Stomach smooth muscle (tissue), 2 donors: ENCODE data around the gene YTHDC2.

Experiments
- H3K27ac ChIP-seq: one replicate; pipeline ENCODE4 v1.7.0; 2013; ENCODE audit warnings: mild to moderate bottlenecking, low read length, inconsistent platforms
- H3K27me3 ChIP-seq, 2 donors: one replicate each; pipeline ENCODE4 v1.7.0; 2013; ENCODE audit warnings: low read length in 2 of 2; ENCODE audit not compliant: insufficient read depth in 2 of 2, control insufficient read depth in 1 of 2
- H3K36me3 ChIP-seq, 2 donors: one replicate each; pipeline ENCODE4 v1.7.0; 2013; ENCODE audit warnings: low read length in 2 of 2; ENCODE audit not compliant: control insufficient read depth in 2 of 2, insufficient read depth in 2 of 2
- H3K4me1 ChIP-seq: one replicate; pipeline ENCODE4 v1.7.0; 2013; ENCODE audit warnings: low read length; ENCODE audit not compliant: control insufficient read depth, insufficient read depth
- H3K4me3 ChIP-seq, 2 donors: one replicate each; pipeline ENCODE4 v1.7.0; 2013; ENCODE audit warnings: low read length in 2 of 2
- H3K9ac ChIP-seq, 2 donors: one replicate each; pipeline ENCODE4 v1.7.0; 2013; ENCODE audit warnings: low read length in 2 of 2, mild to moderate bottlenecking in 1 of 2
- H3K9me3 ChIP-seq, 2 donors: one replicate each; pipeline ENCODE4 v1.7.0; 2013; ENCODE audit warnings: low read length in 2 of 2; ENCODE audit not compliant: control insufficient read depth in 2 of 2
- donor health status: healthy.
- donor health status: Pancreatic carcinoma.

YTHDC2 gene

DNA sequence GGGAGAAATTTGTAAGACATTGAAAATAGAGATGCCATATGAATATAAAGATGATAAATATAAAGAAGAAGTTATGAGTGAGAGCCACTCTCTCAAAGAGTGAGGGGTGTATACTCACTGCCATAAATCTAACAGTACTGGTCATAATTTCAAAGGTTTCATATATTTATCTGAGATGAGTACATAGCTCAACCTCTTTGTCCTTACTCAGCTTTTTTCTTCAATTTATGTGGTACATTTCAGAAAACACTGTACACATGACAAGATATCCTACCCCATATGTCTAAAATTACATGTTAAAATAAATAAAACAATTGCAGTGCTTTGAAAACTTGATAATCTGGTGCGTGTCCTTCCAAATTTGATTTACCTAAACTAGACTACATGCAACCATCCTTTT is 20.0 kb upstream of the YTHDC2 start:
- Histone ChIP-seq H3K4me1 (peaks cover 4% of the 10 kb centered on the region), H3K9me3 (peaks cover 0 to 4% of the 10 kb centered on the region in 2 donors), H3K27me3 (peaks cover 0 to 3% of the 10 kb centered on the region in 2 donors), H3K4me3 (no peak overlapping the region), H3K9ac (no peak overlapping the region), H3K36me3 (no peaks in the 10 kb centered on the region), H3K27ac (no peak overlapping the region)

DNA sequence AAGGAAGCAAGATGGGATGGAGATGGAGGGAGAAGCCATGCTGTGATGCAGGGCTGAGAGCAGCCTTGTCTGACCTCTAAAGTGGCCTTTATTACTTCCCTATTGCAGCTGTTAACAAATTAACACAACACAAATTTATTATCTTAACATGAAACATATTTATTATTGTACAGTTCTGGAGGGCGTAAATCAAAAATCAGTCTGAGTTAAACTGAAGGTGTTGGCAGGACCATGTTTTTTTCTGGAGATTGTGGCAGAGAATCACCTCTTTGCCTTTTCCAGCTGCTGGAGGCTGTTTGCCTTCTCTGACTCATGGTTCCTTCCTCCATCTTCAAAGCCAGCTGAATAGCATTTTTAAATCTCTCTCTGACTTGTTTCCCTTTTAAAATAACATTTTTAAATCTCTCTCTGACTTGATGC is 18.1 kb upstream of the YTHDC2 start:
- no peaks in the 10 kb centered on the region for H3K4me1 ChIP-seq
- no peak overlapping the region for H3K4me3 ChIP-seq
- no peak overlapping the region for H3K27ac ChIP-seq
- no peaks in the 10 kb centered on the region for H3K27me3 ChIP-seq
- no peak overlapping the region for H3K9ac ChIP-seq
- H3K9me3 ChIP-seq, result peaks cover 0 to 4% of the 10 kb centered on the region in 2 donors
- H3K36me3 ChIP-seq, result no peaks in the 10 kb centered on the region

- Histone ChIP-seq H3K9me3 (no peaks in the 10 kb centered on the region), H3K36me3 (no peaks in the 10 kb centered on the region), H3K9ac (no peak overlapping the region), H3K27me3 (peaks cover 0 to 3% of the 10 kb centered on the region in 2 donors), H3K4me3 (no peak overlapping the region), H3K4me1 (no peaks in the 10 kb centered on the region), H3K27ac (no peak overlapping the region)
Observed at GRCh38 chr5:113502073-113502472, 11.4 kb upstream of the YTHDC2 start.

DNA sequence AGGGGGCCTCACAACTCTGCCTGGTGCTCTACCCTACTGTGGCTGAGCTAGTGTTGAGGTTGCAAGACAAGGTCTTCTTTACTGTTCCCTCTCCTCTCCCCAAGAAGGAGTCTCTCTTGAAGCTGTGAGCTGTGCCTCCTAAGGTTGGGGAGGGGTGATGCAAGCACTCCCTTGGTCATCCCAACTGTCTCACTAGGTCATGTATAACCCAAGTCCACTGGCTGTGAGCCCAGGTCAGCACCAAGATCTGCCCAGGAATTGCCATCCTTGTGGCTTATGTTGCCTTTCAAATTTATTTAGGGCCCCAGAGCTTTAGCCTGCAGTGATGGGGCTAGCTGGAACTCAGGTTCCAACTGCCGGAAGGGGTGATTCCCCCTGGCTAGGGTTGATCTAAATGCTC is 10.3 kb upstream of the YTHDC2 start:
- Histone ChIP-seq H3K4me3 (no peak overlapping the region), H3K27me3 (peaks cover 0 to 3% of the 10 kb centered on the region in 2 donors)

GRCh38 chr5:113505181-113505580 is 8.3 kb upstream of the YTHDC2 start:
- H3K9ac ChIP-seq, result no peak overlapping the region
- peaks cover 0 to 8% of the 10 kb centered on the region in 2 donors for H3K27me3 ChIP-seq
- no peak overlapping the region for H3K4me3 ChIP-seq
- H3K4me1 ChIP-seq, result no peaks in the 10 kb centered on the region
- H3K9me3 ChIP-seq, result no peaks in the 10 kb centered on the region
- no peaks in the 10 kb centered on the region for H3K36me3 ChIP-seq
- H3K27ac ChIP-seq, result no peak overlapping the region

More for the DNA sequence above, 10.3 kb upstream of the YTHDC2 start:
- H3K4me1 ChIP-seq, result no peaks in the 10 kb centered on the region
- no peaks in the 10 kb centered on the region for H3K9me3 ChIP-seq
- no peak overlapping the region for H3K27ac ChIP-seq
- no peaks in the 10 kb centered on the region for H3K36me3 ChIP-seq
- H3K9ac ChIP-seq, result no peak overlapping the region

GRCh38 chr5:113507601-113508000 is 5.9 kb upstream of the YTHDC2 start:
- no peak overlapping the region for H3K4me3 ChIP-seq
- no peak overlapping the region for H3K27ac ChIP-seq
- H3K36me3 ChIP-seq, result no peaks in the 10 kb centered on the region
- H3K9me3 ChIP-seq, result no peaks in the 10 kb centered on the region
- peaks cover 0 to 8% of the 10 kb centered on the region in 2 donors for H3K27me3 ChIP-seq
- H3K9ac ChIP-seq, result no peak overlapping the region
- H3K4me1 ChIP-seq, result no peaks in the 10 kb centered on the region

GRCh38 chr5:113508756-113509155 is 4.7 kb upstream of the YTHDC2 start:
- Histone ChIP-seq H3K36me3 (no peaks in the 10 kb centered on the region), H3K27ac (no peak overlapping the region), H3K27me3 (peaks cover 0 to 5% of the 10 kb centered on the region in 2 donors), H3K4me3 (no peak overlapping the region), H3K9me3 (no peaks in the 10 kb centered on the region), H3K9ac (no peak overlapping the region), H3K4me1 (no peaks in the 10 kb centered on the region)

DNA sequence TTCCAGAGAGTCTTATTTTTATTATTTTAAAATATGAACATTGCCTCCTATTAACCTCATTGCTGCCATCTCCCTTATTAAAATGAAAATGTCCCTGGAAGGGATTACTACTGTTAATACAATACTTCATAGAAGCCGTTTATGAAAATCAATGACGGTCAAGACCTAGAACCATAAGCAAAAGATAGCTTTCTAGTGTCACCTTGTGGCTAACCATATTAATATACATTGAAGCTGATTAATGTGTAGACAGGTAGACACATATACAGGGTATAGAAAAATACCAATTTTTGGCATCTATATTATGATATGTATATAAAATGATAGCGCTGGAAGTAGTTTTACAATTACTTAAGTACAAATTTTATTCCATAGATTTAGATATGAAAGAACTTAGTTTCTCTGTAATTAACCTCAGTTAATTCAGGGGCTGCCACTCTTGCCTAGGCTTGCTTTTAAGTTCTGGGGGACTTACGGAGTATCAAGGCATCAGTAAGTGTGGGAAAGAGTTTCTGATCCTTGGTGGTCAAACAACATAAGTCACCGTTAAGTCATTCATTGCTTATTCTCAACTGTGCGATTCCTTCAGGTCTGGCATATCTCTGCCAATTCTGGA is 2.5 kb upstream of the YTHDC2 start:
- Histone ChIP-seq H3K9me3 (no peaks in the 10 kb centered on the region), H3K4me1 (no peaks in the 10 kb centered on the region), H3K4me3 (no peak overlapping the region), H3K36me3 (no peaks in the 10 kb centered on the region), H3K27me3 (peaks cover 0 to 5% of the 10 kb centered on the region in 2 donors), H3K27ac (no peak overlapping the region), H3K9ac (no peak overlapping the region)

DNA sequence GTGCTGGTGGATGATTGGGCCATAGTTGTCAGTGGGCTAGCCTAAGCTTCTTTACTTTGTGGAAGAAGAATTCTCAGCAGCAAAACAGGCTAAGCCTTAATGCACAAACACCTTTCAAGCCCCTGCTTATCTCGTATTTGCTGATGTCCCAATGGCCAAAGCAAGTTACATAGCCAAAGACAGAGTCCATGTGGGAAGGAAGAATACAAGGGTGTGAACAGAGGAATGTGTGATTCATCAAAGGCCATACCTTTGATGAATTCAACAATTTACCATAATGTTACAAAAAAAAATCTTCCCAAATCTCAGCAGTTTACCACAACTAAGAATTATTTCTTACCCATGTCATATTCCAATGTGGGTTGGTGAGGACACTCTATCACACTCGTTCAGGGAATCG is 1.2 kb upstream of the YTHDC2 start:
- H3K36me3 ChIP-seq, result peaks cover 0 to 4% of the 10 kb centered on the region in 2 donors
- peaks cover 0 to 5% of the 10 kb centered on the region in 2 donors for H3K27me3 ChIP-seq
- no peaks in the 10 kb centered on the region for H3K4me1 ChIP-seq
- no peak overlapping the region for H3K4me3 ChIP-seq
- no peak overlapping the region for H3K9ac ChIP-seq
- H3K27ac ChIP-seq, result no peak overlapping the region
- no peaks in the 10 kb centered on the region for H3K9me3 ChIP-seq

DNA sequence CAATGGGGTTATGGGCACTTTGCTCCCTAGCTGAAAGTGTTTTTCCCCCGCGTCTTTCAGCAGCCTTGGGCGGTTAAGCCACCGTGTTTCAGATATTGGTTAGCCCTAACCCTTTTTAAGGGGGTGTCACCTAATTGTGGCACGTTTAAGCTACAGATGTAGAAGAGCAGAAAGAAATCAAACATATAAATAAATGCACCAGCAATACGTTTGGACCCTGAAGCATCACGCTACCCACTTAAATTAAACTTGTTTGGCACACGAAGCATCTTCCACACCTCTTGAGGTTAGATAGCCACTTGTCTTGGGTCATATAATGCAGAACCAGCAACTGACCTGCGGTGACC is 768 bp downstream of the YTHDC2 start:
- Histone ChIP-seq H3K9me3 (no peaks in the 10 kb centered on the region), H3K4me1 (no peaks in the 10 kb centered on the region), H3K4me3 (peak overlapping the region; percentile 65 to 86)

GRCh38 chr5:113518884-113519283 is 5.4 kb downstream of the YTHDC2 start:
- no peaks in the 10 kb centered on the region for H3K9me3 ChIP-seq
- no peak overlapping the region for H3K27ac ChIP-seq
- no peaks in the 10 kb centered on the region for H3K27me3 ChIP-seq
- H3K9ac ChIP-seq, result no peak overlapping the region
- no peak overlapping the region for H3K4me3 ChIP-seq
- no peaks in the 10 kb centered on the region for H3K4me1 ChIP-seq
- peaks cover 2 to 9% of the 10 kb centered on the region in 2 donors for H3K36me3 ChIP-seq

More for the DNA sequence above, 768 bp downstream of the YTHDC2 start:
- H3K9ac ChIP-seq, result peak overlapping the region; percentile 91 to 93
- H3K27me3 ChIP-seq, result no peaks in the 10 kb centered on the region
- H3K36me3 ChIP-seq, result peaks cover 0 to 6% of the 10 kb centered on the region in 2 donors
- H3K27ac ChIP-seq, result peak overlapping the region; percentile 85
